ENCODE data around the gene BRD3.

- TF ChIP-seq YY1 (IDR thresholded peaks at IDR 0.05; ENCODE audit: extremely low read depth, insufficient replicate concordance, low read depth, low read length) = no peak
- TF ChIP-seq, protein P1, sequence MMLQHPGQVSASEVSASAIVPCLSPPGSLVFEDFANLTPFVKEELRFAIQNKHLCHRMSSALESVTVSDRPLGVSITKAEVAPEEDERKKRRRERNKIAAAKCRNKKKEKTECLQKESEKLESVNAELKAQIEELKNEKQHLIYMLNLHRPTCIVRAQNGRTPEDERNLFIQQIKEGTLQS (IDR thresholded peaks at IDR 0.05) = no peak
- no peak for TF ChIP-seq JUND (IDR thresholded peaks at IDR 0.05)
- TF ChIP-seq POLR2A (IDR thresholded peaks at IDR 0.05; ENCODE audit: borderline replicate concordance, extremely low read depth, insufficient read depth, insufficient read length) = no peak
- TF ChIP-seq, protein P2, sequence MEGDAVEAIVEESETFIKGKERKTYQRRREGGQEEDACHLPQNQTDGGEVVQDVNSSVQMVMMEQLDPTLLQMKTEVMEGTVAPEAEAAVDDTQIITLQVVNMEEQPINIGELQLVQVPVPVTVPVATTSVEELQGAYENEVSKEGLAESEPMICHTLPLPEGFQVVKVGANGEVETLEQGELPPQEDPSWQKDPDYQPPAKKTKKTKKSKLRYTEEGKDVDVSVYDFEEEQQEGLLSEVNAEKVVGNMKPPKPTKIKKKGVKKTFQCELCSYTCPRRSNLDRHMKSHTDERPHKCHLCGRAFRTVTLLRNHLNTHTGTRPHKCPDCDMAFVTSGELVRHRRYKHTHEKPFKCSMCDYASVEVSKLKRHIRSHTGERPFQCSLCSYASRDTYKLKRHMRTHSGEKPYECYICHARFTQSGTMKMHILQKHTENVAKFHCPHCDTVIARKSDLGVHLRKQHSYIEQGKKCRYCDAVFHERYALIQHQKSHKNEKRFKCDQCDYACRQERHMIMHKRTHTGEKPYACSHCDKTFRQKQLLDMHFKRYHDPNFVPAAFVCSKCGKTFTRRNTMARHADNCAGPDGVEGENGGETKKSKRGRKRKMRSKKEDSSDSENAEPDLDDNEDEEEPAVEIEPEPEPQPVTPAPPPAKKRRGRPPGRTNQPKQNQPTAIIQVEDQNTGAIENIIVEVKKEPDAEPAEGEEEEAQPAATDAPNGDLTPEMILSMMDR (IDR thresholded peaks at IDR 0.05 in 2 of 3, conservative IDR thresholded peaks at IDR 0.05 in 1 of 3; ENCODE audit: borderline replicate concordance in 1 of 3, insufficient read depth in 1 of 3, low read depth in 2 of 3, low read length in 2 of 3) = no peak
- TF ChIP-seq POLR2AphosphoS5 (IDR thresholded peaks at IDR 0.05; ENCODE audit: low read depth, low read length) = no peak
- no peak for TF ChIP-seq EZH2 (IDR thresholded peaks at IDR 0.05)
- no peak for TF ChIP-seq ZNF274 (IDR thresholded peaks at IDR 0.05; ENCODE audit: low read depth, low read length)
These were observed 18.6 kb downstream of the BRD3 start for GRCh38 chr9:134049236-134049635.

All from HCT116 (cell line).